Aorta (tissue), 4 donors: ENCODE data around the gene VRK3. TPM values are rescaled to one million over a fixed set of nuclear protein-coding genes. Genes with fewer than 3 reads are reported as not detected.

Experiments used
- polyA plus RNA-seq, 2 donors: library from polyadenylated mRNA; stranded (reverse); fragments of 200-250 nt; gene quantifications; one replicate each; pipeline ENCODE4 v1.2.3, GENCODE V29; 2013
- total RNA-seq, 2 donors: library from RNA; stranded (reverse); fragmentation: NEBNext Ultra II Directional; extraction: Animal tissue kit (Norgen Biotek cat#: 25700); gene quantifications; one replicate each; pipeline ENCODE4 v1.2.1, GENCODE V29; 2021
- donor health status: healthy with polysubstance abuse.
- donor health status: Bipolar disorder and iron deficiency.
- donor health status: DM: no; HTN: no; CAD: no.
- donor health status: DM: yes; HTN: yes; CAD: no.

The VRK3 gene
- total and polyA plus RNA-seq, 4 donors, result 23.7 to 40.5 (median 31.8) TPM

Other genes with a start within 250 kb of the VRK3 start
- gene FUZ, start 212.1 kb downstream of the VRK3 start, total RNA-seq, result 10 to 100 TPM in 1 of 2 donors, 1 to 10 TPM in 1; 9.3 to 18.1 TPM
- 10 to 100 TPM; 11.5 to 27.8 TPM for gene FUZ, start 212.1 kb downstream of the VRK3 start, polyA plus RNA-seq
- gene MED25, start 207.1 kb downstream of the VRK3 start, total RNA-seq, result 10 to 100 TPM; 27.2 to 40.3 TPM
- gene MED25, start 207.1 kb downstream of the VRK3 start, polyA plus RNA-seq, result 10 to 100 TPM; 18.3 to 52.8 TPM
- gene PTOV1, start 174.2 kb downstream of the VRK3 start, total RNA-seq, result 100 to 1,000 TPM; 103 to 133 TPM
- gene PTOV1, start 174.2 kb downstream of the VRK3 start, polyA plus RNA-seq, result 100 to 1,000 TPM in 1 of 2 donors, 10 to 100 TPM in 1; 50.0 to 142 TPM
- gene PNKP, start 157.8 kb downstream of the VRK3 start, total RNA-seq, result 10 to 100 TPM; 65.2 to 76.5 TPM
- 10 to 100 TPM; 23.7 to 93.0 TPM for gene PNKP, start 157.8 kb downstream of the VRK3 start, polyA plus RNA-seq
- 10 to 100 TPM; 27.5 to 27.8 TPM for gene AKT1S1, start 148.0 kb downstream of the VRK3 start, total RNA-seq
- 10 to 100 TPM; 24.4 to 44.6 TPM for gene AKT1S1, start 148.0 kb downstream of the VRK3 start, polyA plus RNA-seq
- gene TBC1D17, start 147.7 kb downstream of the VRK3 start, total RNA-seq, result 10 to 100 TPM; 41.1 to 52.4 TPM
- gene TBC1D17, start 147.7 kb downstream of the VRK3 start, polyA plus RNA-seq, result 100 to 1,000 TPM in 1 of 2 donors, 10 to 100 TPM in 1; 22.7 to 102 TPM
- 1 to 10 TPM in 1 of 2 donors, under 1 TPM in 1; 0.84 to 7.2 TPM for gene IL4I1, start 128.5 kb downstream of the VRK3 start, total RNA-seq
- gene IL4I1, start 128.5 kb downstream of the VRK3 start, polyA plus RNA-seq, result under 1 TPM in 1 of 2 donors, not detected in 1; 0.50 TPM
- gene ATF5, start 96.2 kb downstream of the VRK3 start, total RNA-seq, result 10 to 100 TPM; 13.8 to 43.3 TPM
- gene ATF5, start 96.2 kb downstream of the VRK3 start, polyA plus RNA-seq, result 10 to 100 TPM; 11.6 to 24.0 TPM
- 10 to 100 TPM; 27.7 to 39.8 TPM for gene NUP62, start 95.9 kb downstream of the VRK3 start, total RNA-seq
- 10 to 100 TPM; 13.3 to 17.3 TPM for gene NUP62, start 95.9 kb downstream of the VRK3 start, polyA plus RNA-seq
- 1 to 10 TPM; 1.8 to 3.1 TPM for gene SIGLEC11, start 64.2 kb downstream of the VRK3 start, total RNA-seq
- 1 to 10 TPM in 1 of 2 donors, under 1 TPM in 1; 0.82 to 1.4 TPM for gene SIGLEC11, start 64.2 kb downstream of the VRK3 start, polyA plus RNA-seq
- gene ZNF473, start 633 bp upstream of the VRK3 start, total RNA-seq, result 1 to 10 TPM; 8.0 to 9.5 TPM
- 1 to 10 TPM in 1 of 2 donors, under 1 TPM in 1; 0.75 to 2.3 TPM for gene ZNF473, start 633 bp upstream of the VRK3 start, polyA plus RNA-seq
- not detected for gene IZUMO2, start 137.9 kb upstream of the VRK3 start, total RNA-seq
- not detected for gene IZUMO2, start 137.9 kb upstream of the VRK3 start, polyA plus RNA-seq
- 10 to 100 TPM in 1 of 2 donors, 1 to 10 TPM in 1; 5.9 to 11.8 TPM for gene MYH14, start 178.2 kb upstream of the VRK3 start, total RNA-seq
- 10 to 100 TPM in 1 of 2 donors, 1 to 10 TPM in 1; 4.8 to 61.1 TPM for gene MYH14, start 178.2 kb upstream of the VRK3 start, polyA plus RNA-seq